ENCODE results near the gene LGMN.
A peak's percentile ranks its signal among the peaks of the same experiment; 100 is the strongest.
"Not testable (repeated sequence)": the region's sequence is repeated elsewhere in the genome, so short reads cannot be mapped to it uniquely, and the experiment has no call there.

LGMN gene

GRCh38 chr14:92686411-92686899 is 62.0 kb downstream of the LGMN start:
- Mint-ChIP-seq H3K36me3 (ENCODE audit: low read depth) (peaks cover 10% of the 10 kb centered on the region), H3K4me3 (no peak overlapping the region), H3K4me1 (ENCODE audit: low read depth) (peaks cover under 1% of the 10 kb centered on the region), H3K27ac (no peak overlapping the region), H3K9me3 (no peaks in the 10 kb centered on the region), H3K27me3 (ENCODE audit: low read depth) (no peaks in the 10 kb centered on the region)

- H3K4me1 Mint-ChIP-seq (ENCODE audit: low read depth): peaks cover 6% of the 10 kb centered on the region
- H3K9me3 Mint-ChIP-seq: no peaks in the 10 kb centered on the region
- no peak overlapping the region for H3K4me3 Mint-ChIP-seq
- peaks cover 16% of the 10 kb centered on the region for H3K36me3 Mint-ChIP-seq (ENCODE audit: low read depth)
- H3K27ac Mint-ChIP-seq: no peak overlapping the region
- H3K27me3 Mint-ChIP-seq (ENCODE audit: low read depth): no peaks in the 10 kb centered on the region
These were observed 62.6 kb downstream of the LGMN start for GRCh38 chr14:92685784-92686355.

GRCh38 chr14:92684801-92685560 is 63.4 kb downstream of the LGMN start:
- no peaks in the 10 kb centered on the region for H3K9me3 Mint-ChIP-seq
- H3K36me3 Mint-ChIP-seq (ENCODE audit: low read depth): peaks cover 18% of the 10 kb centered on the region
- no peak overlapping the region for H3K4me3 Mint-ChIP-seq
- H3K27me3 Mint-ChIP-seq (ENCODE audit: low read depth): no peaks in the 10 kb centered on the region
- H3K4me1 Mint-ChIP-seq (ENCODE audit: low read depth): peaks cover 6% of the 10 kb centered on the region
- H3K27ac Mint-ChIP-seq: no peak overlapping the region

- Mint-ChIP-seq H3K9me3 (no peaks in the 10 kb centered on the region), H3K27ac (no peak overlapping the region), H3K4me1 (ENCODE audit: low read depth) (peaks cover 6% of the 10 kb centered on the region), H3K27me3 (ENCODE audit: low read depth) (no peaks in the 10 kb centered on the region), H3K4me3 (no peak overlapping the region), H3K36me3 (ENCODE audit: low read depth) (peaks cover 33% of the 10 kb centered on the region)
These were observed 65.4 kb downstream of the LGMN start for GRCh38 chr14:92683041-92683440.

DNA sequence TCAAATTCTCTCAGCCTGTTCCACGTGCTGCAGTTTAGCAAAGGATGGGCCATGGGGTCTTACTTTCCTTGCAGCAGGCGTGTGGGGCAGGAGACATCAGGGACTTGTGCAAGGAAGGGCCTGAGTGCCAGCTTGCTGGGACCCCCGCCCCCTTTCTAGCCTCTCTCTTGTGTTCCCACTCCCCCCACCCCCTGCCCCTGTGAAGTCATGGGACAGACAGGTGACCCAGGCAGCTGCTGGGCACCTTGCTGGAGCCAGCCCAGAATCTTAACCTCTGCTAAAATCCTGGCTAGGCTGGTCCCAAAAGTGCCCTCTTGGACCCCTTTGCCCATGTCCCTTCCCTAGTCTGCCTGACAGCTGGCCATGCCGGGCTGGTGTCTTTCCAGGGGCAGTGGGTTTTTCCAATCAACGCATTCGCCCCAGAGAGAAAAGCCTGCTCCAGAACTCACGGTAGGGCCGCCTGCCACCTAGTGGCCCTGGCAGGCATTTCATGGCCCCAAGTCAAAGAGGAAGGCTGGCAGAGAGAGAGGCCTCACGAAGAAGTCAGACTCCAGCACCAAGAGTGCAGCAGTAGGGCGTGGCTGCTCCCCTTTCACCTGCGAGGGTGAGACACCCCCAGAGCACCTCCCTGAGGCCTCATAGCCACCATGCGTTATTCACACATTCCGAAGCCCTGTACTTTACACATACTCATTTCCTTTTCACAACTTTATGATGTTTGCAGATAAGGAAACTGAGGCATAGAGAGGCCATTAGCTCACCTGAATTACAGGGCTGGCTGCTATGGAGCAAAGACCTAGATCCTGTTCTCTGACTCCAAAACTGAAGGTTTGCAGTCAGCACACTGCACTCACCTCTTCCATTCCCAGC is 67.4 kb downstream of the LGMN start:
- no peak overlapping the region for H3K27ac Mint-ChIP-seq
- H3K9me3 Mint-ChIP-seq: no peaks in the 10 kb centered on the region
- H3K4me3 Mint-ChIP-seq: no peak overlapping the region
- H3K27me3 Mint-ChIP-seq (ENCODE audit: low read depth): no peaks in the 10 kb centered on the region
- peaks cover 22% of the 10 kb centered on the region for H3K4me1 Mint-ChIP-seq (ENCODE audit: low read depth)
- peaks cover 46% of the 10 kb centered on the region for H3K36me3 Mint-ChIP-seq (ENCODE audit: low read depth)

GRCh38 chr14:92680330-92680729 is 68.1 kb downstream of the LGMN start:
- not testable (repeated sequence) for H3K27me3 Mint-ChIP-seq (ENCODE audit: low read depth); H3K9me3 Mint-ChIP-seq; H3K4me3 Mint-ChIP-seq; H3K27ac Mint-ChIP-seq
- H3K36me3 Mint-ChIP-seq (ENCODE audit: low read depth): peaks cover 47% of the 10 kb centered on the region
- H3K4me1 Mint-ChIP-seq (ENCODE audit: low read depth): peaks cover 27% of the 10 kb centered on the region

DNA sequence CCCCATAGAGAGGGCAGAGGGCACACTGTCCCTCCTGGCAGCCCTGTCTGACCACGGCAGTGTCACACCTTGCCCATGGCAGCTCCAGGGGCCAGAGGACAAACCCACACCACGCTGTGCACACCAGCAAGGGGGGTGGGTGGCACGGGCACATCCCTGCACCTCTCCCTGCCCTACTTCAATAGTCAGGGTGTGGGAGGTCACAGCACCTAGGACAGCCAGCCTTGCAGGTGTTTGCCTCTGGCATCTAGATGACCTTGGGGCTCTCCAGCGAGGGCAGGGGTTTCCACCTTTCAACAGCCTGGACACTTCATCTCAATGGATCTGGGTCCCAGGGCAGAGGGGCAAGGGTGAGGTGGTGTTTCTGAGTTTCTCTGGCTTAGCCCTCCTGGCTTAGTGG is 69.2 kb downstream of the LGMN start:
- Mint-ChIP-seq H3K4me3 (no peak overlapping the region), H3K27me3 (ENCODE audit: low read depth) (no peaks in the 10 kb centered on the region), H3K36me3 (ENCODE audit: low read depth) (peaks cover 48% of the 10 kb centered on the region), H3K27ac (no peak overlapping the region), H3K9me3 (no peaks in the 10 kb centered on the region), H3K4me1 (ENCODE audit: low read depth) (peaks cover 27% of the 10 kb centered on the region)

- Mint-ChIP-seq H3K4me1 (ENCODE audit: low read depth) (peaks cover 29% of the 10 kb centered on the region), H3K36me3 (ENCODE audit: low read depth) (peaks cover 51% of the 10 kb centered on the region)
These were observed 69.7 kb downstream of the LGMN start for GRCh38 chr14:92678766-92679165.

GRCh38 chr14:92677955-92678354 is 70.5 kb downstream of the LGMN start:
- Mint-ChIP-seq H3K36me3 (ENCODE audit: low read depth) (peaks cover 51% of the 10 kb centered on the region), H3K27me3 (ENCODE audit: low read depth) (no peaks in the 10 kb centered on the region), H3K9me3 (no peaks in the 10 kb centered on the region), H3K4me3 (no peak overlapping the region), H3K27ac (no peak overlapping the region), H3K4me1 (ENCODE audit: low read depth) (peaks cover 29% of the 10 kb centered on the region)

More at GRCh38 chr14:92678766-92679165, 69.7 kb downstream of the LGMN start:
- H3K9me3 Mint-ChIP-seq: no peaks in the 10 kb centered on the region
- H3K27me3 Mint-ChIP-seq (ENCODE audit: low read depth): no peaks in the 10 kb centered on the region
- H3K27ac Mint-ChIP-seq: no peak overlapping the region
- H3K4me3 Mint-ChIP-seq: no peak overlapping the region

DNA sequence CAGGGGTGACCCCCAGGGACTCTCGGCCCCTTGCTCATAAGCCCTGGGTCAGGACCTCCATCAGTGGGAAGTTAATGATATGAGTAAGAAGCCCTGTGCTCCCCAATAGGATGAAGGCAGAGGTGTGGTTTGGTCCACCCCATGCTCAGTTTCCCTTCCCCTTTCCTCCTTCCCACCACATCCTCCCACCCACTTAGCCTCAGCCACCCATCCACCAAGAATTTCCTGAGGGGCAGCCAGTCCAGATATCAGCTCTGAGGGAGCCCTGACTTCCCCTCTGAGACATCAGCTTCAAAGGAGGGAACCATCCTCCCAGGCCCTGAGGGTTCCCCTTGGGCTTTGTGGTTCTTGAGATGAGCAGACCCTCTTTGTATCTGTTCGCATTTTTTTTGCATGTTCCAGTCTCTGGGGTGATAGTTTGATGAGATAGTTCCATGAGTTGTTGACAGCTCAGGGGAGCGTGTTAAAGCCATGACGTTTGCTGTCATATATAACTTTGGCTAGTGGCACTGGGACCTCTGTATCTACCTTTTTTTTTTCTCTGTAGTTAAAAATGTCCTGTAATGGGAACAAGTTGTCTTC is 71.2 kb downstream of the LGMN start:
- H3K4me3 Mint-ChIP-seq: no peak overlapping the region
- peaks cover 29% of the 10 kb centered on the region for H3K4me1 Mint-ChIP-seq (ENCODE audit: low read depth)
- peak overlapping the region; percentile 1 for H3K27ac Mint-ChIP-seq
- H3K9me3 Mint-ChIP-seq: no peaks in the 10 kb centered on the region
- peaks cover 48% of the 10 kb centered on the region for H3K36me3 Mint-ChIP-seq (ENCODE audit: low read depth)
- H3K27me3 Mint-ChIP-seq (ENCODE audit: low read depth): no peaks in the 10 kb centered on the region

DNA sequence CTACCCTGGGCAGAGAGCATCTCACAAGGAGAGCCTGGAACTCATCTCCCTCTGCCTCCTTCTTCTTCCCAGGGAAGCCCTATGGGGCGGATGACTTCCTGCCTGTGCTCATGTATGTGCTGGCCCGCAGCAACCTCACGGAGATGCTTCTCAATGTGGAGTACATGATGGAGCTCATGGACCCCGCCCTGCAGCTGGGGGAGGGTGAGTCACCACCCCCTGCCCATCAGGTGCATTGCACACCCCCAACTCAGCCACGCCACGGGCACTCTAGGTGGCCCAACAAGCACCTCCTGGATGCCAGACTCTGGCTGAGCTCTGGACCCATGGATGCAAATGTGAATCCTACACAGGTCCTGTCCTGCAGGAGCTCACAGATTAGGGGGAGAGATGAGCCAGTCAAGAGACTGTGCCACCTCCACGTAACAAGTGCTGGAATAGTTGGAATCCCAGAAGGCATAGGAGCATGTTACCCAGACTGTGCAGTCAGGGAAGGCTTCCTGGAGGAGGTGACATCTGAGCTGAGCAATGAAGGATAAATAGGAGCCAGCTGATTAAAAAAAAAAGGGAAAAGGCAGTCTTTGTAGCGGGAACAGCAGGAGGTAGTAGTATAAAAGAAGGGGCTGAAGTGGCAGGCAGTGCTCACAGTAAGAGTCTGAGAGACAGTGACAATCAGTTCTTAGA is 71.9 kb downstream of the LGMN start:
- H3K9me3 Mint-ChIP-seq: no peaks in the 10 kb centered on the region
- H3K27ac Mint-ChIP-seq: no peak overlapping the region
- H3K4me3 Mint-ChIP-seq: no peak overlapping the region
- no peaks in the 10 kb centered on the region for H3K27me3 Mint-ChIP-seq (ENCODE audit: low read depth)
- H3K36me3 Mint-ChIP-seq (ENCODE audit: low read depth): peaks cover 50% of the 10 kb centered on the region
- H3K4me1 Mint-ChIP-seq (ENCODE audit: low read depth): peaks cover 29% of the 10 kb centered on the region

GRCh38 chr14:92675976-92676375 is 72.5 kb downstream of the LGMN start:
- Mint-ChIP-seq H3K9me3 (no peaks in the 10 kb centered on the region), H3K27ac (no peak overlapping the region), H3K36me3 (ENCODE audit: low read depth) (peaks cover 48% of the 10 kb centered on the region), H3K4me3 (no peak overlapping the region), H3K27me3 (ENCODE audit: low read depth) (no peaks in the 10 kb centered on the region), H3K4me1 (ENCODE audit: low read depth) (peaks cover 25% of the 10 kb centered on the region)

GRCh38 chr14:92675421-92675820 is 73.0 kb downstream of the LGMN start:
- no peaks in the 10 kb centered on the region for H3K9me3 Mint-ChIP-seq
- no peaks in the 10 kb centered on the region for H3K27me3 Mint-ChIP-seq (ENCODE audit: low read depth)
- peaks cover 29% of the 10 kb centered on the region for H3K4me1 Mint-ChIP-seq (ENCODE audit: low read depth)
- H3K4me3 Mint-ChIP-seq: no peak overlapping the region
- no peak overlapping the region for H3K27ac Mint-ChIP-seq
- H3K36me3 Mint-ChIP-seq (ENCODE audit: low read depth): peaks cover 52% of the 10 kb centered on the region

- Mint-ChIP-seq H3K4me3 (no peak overlapping the region), H3K27ac (no peak overlapping the region), H3K27me3 (ENCODE audit: low read depth) (no peaks in the 10 kb centered on the region), H3K4me1 (ENCODE audit: low read depth) (peaks cover 43% of the 10 kb centered on the region), H3K36me3 (ENCODE audit: low read depth) (peaks cover 47% of the 10 kb centered on the region), H3K9me3 (no peaks in the 10 kb centered on the region)
These were observed 74.8 kb downstream of the LGMN start for GRCh38 chr14:92673601-92674150.
